Measurements from ENCODE around the gene TTLL6. TPM values are rescaled to one million over a fixed set of nuclear protein-coding genes. Genes with fewer than 3 reads are reported as not detected.
"Not testable (repeated sequence)": the region's sequence is repeated elsewhere in the genome, so short reads cannot be mapped to it uniquely, and the experiment has no call there.

Gene TTLL6
- total and polyA plus RNA-seq, 3 donors from 2014 or later: 18.5 to 70.9 (median 44.3) TPM

DNA sequence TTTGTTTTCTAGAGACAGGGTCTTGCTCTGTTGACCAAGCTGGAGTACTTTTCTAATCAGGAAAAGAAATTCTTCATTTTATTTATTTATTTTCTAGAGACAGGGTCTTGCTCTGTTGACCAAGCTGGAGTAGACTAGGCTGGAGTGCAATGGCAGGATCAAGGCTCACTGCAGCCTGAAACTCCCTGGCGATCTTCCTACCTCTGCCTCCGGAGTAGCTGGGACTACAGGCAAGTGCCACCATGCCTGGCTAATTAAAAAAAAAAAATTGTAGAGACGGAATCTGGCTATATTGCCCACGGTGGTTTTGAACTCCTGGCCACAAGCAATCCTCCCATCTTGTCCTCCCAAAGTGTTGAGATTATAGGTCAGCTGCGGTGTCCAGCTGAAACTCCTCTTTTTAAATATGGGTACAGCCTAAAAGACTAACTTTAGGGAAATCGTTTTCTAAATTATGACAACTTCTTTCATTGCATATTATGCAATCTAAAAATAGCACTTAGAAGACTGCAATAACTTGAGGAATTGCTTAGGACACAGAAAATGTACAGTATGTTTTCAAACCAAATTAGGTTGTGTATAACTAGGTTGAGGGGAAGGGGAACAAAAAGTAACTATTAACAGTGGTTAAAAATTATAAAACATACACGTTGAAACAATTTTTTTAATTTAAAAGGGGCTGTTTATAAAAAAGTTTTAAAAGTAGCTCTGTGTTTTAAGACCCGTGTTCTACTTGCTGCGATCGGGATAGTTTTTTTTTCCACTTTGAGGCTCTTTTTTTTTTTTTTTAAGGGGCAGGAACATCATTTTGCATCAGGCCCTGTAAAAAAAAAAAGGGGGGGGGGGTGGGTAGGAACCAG lies 99.4 kb downstream of the TTLL6 start:
- no peak overlapping the region for H3K27ac ChIP-seq
- TF ChIP-seq, protein P1, sequence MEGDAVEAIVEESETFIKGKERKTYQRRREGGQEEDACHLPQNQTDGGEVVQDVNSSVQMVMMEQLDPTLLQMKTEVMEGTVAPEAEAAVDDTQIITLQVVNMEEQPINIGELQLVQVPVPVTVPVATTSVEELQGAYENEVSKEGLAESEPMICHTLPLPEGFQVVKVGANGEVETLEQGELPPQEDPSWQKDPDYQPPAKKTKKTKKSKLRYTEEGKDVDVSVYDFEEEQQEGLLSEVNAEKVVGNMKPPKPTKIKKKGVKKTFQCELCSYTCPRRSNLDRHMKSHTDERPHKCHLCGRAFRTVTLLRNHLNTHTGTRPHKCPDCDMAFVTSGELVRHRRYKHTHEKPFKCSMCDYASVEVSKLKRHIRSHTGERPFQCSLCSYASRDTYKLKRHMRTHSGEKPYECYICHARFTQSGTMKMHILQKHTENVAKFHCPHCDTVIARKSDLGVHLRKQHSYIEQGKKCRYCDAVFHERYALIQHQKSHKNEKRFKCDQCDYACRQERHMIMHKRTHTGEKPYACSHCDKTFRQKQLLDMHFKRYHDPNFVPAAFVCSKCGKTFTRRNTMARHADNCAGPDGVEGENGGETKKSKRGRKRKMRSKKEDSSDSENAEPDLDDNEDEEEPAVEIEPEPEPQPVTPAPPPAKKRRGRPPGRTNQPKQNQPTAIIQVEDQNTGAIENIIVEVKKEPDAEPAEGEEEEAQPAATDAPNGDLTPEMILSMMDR (IDR thresholded peaks at IDR 0.05): no peak
- no peak for TF ChIP-seq POLR2A (IDR thresholded peaks at IDR 0.05)
- 11 to 13% methylated on average over 10 of the region's 10 CpGs for WGBS, 2 donors
- H3K36me3 ChIP-seq (ENCODE audit: low read depth, missing control alignments): no peaks in the 10 kb centered on the region
- H3K27me3 ChIP-seq: peaks cover 3% of the 10 kb centered on the region
- DNase-seq: no peak
- no peak overlapping the region for H3K4me3 ChIP-seq
- H3K4me1 ChIP-seq: no peaks in the 10 kb centered on the region
- H3K9me3 ChIP-seq: no peaks in the 10 kb centered on the region
- intact Hi-C loops (cut with DNase I; ENCODE audit: low total_unique reads): no loop called here

DNA sequence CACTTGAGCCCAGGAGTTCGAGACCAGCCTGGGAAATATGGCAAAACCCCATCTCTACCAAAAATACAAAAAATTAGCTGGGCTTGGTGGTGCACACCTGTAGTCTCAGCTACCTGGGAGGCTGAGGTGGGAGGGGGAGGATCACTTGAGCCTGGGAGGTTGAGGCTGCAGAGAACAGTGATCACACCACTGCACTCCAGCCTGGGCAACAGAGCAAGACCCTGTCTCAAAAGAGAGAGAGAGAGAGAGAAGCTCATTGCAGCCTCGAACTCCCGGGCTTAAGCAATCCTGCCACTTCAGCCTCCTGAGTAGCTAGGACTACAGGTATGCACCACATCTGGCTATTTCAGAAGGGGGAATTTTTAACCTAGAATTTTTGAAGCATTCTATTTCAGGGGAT lies 100.5 kb downstream of the TTLL6 start:
- H3K4me1 ChIP-seq; H3K4me3 ChIP-seq; H3K27ac ChIP-seq; DNase-seq; H3K9me3 ChIP-seq; H3K36me3 ChIP-seq (ENCODE audit: low read depth, missing control alignments); H3K27me3 ChIP-seq; intact Hi-C loops (cut with DNase I; ENCODE audit: low total_unique reads): not testable (repeated sequence)
- 67 to 81% methylated on average over 3 of the region's 3 CpGs for WGBS, 2 donors

DNA sequence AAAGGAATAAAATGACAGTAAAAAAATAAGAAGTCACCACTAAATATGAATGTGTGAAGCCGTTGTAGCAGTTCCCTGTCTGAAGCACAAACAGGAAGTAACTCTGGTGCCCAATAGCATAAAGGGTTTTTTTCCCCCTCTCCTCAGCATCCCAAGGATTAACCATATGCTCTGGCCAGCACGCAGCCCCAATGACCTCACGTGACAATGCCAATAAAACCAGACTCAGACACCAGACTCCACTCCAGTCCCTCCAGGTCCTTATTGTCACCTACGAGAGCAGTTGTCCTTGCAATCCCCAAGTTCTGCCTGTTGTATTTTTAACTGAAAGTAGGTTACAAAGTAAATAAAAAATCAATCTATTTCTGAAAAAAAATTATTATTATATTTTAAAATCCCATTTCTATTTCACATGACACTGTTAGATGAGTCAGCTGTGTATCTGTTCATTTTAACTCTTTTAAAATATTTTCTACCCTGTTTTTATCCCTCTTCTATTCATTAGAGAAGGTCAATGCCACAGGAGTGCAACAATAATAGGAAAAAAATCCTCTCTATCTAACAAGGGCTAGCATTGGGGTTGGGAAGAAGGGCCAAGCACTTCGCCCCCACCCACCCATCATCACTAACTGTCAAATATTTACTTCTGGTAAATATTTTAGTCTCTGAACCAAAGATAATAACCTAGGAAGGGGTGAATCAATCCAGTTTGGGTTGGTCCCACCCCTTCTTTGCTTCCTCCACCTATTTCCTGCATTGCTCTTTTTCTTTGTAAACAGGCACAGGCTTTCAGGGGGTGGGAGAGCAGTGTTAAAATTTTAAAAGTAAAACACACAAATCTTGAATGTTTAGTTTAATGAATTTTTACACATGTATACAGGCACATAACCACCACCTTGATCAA lies 101.3 kb downstream of the TTLL6 start:
- intact Hi-C loops (cut with DNase I; ENCODE audit: low total_unique reads): no loop called here
- no peak for DNase-seq
- H3K9me3 ChIP-seq: no peaks in the 10 kb centered on the region
- 44% methylated on average over 5 of the region's 5 CpGs for WGBS, 2 donors
- no peaks in the 10 kb centered on the region for H3K4me1 ChIP-seq
- no peak overlapping the region for H3K27ac ChIP-seq
- TF ChIP-seq, protein P1 (IDR thresholded peaks at IDR 0.05): no peak
- no peak overlapping the region for H3K4me3 ChIP-seq
- peaks cover 3% of the 10 kb centered on the region for H3K27me3 ChIP-seq
- no peaks in the 10 kb centered on the region for H3K36me3 ChIP-seq (ENCODE audit: low read depth, missing control alignments)

MicroRNAs within 50 kb of the gene (microRNA counts, 767-probe panel; counts per million panel counts)
- microRNA hsa-miR-3185: 0 to 152 counts per million in 2 donors

Small RNA genes within 50 kb of the gene (microRNA-seq; reads per million reads assigned to microRNA genes)
- gene MIR3185 (ENCODE audit: borderline number of aligned reads in 2 of 2, borderline replicate concordance in 1 of 2): 0 reads per million in 2 donors

Small RNA genes within 50 kb of the gene (small RNA-seq; reads per million reads assigned to genes)
- gene COX6B1P2 (0 reads per million in 2 donors), gene MIR3185 (0 reads per million in 2 donors), gene RF02132 (0 reads per million in 2 donors), gene RF02133 (0 reads per million in 2 donors), gene RN7SL125P (0 reads per million in 2 donors)

Other genes starting within 250 kb of the TTLL6 start
- gene HOXB4, start 238.9 kb downstream of the TTLL6 start, total RNA-seq: 1 to 10 TPM; 1.6 to 1.8 TPM
- gene HOXB4, start 238.9 kb downstream of the TTLL6 start, polyA plus RNA-seq (ENCODE audit: insufficient read depth, low read depth, low replicate concordance): 1.6 TPM
- gene HOXB3, start 227.0 kb downstream of the TTLL6 start, total RNA-seq: 10 to 100 TPM in 1 of 2 donors, 1 to 10 TPM in 1; 9.2 to 10.6 TPM
- 11.4 TPM for gene HOXB3, start 227.0 kb downstream of the TTLL6 start, polyA plus RNA-seq (ENCODE audit: insufficient read depth, low read depth, low replicate concordance)
- gene HOXB5, start 223.4 kb downstream of the TTLL6 start, total RNA-seq: under 1 TPM; 0.50 to 0.71 TPM
- gene HOXB5, start 223.4 kb downstream of the TTLL6 start, polyA plus RNA-seq (ENCODE audit: insufficient read depth, low read depth, low replicate concordance): 1.7 TPM
- gene HOXB6, start 212.2 kb downstream of the TTLL6 start, total RNA-seq: 1 to 10 TPM; 2.0 to 4.3 TPM
- 3.0 TPM for gene HOXB6, start 212.2 kb downstream of the TTLL6 start, polyA plus RNA-seq (ENCODE audit: insufficient read depth, low read depth, low replicate concordance)
- 1 to 10 TPM; 2.8 to 3.2 TPM for gene HOXB7, start 206.2 kb downstream of the TTLL6 start, total RNA-seq
- gene HOXB7, start 206.2 kb downstream of the TTLL6 start, polyA plus RNA-seq (ENCODE audit: insufficient read depth, low read depth, low replicate concordance): 4.4 TPM
- gene HOXB8, start 201.9 kb downstream of the TTLL6 start, total RNA-seq: 1 to 10 TPM; 2.0 to 2.7 TPM
- gene HOXB8, start 201.9 kb downstream of the TTLL6 start, polyA plus RNA-seq (ENCODE audit: insufficient read depth, low read depth, low replicate concordance): 1.2 TPM
- under 1 TPM; 0.31 to 0.94 TPM for gene HOXB9, start 190.9 kb downstream of the TTLL6 start, total RNA-seq
- gene HOXB9, start 190.9 kb downstream of the TTLL6 start, polyA plus RNA-seq (ENCODE audit: insufficient read depth, low read depth, low replicate concordance): 0.76 TPM
- gene PRAC1, start 94.7 kb downstream of the TTLL6 start, total RNA-seq: not detected
- gene PRAC1, start 94.7 kb downstream of the TTLL6 start, polyA plus RNA-seq (ENCODE audit: insufficient read depth, low read depth, low replicate concordance): not detected
- 1 to 10 TPM; 2.6 to 3.2 TPM for gene PRAC2, start 94.0 kb downstream of the TTLL6 start, total RNA-seq
- 0.86 TPM for gene PRAC2, start 94.0 kb downstream of the TTLL6 start, polyA plus RNA-seq (ENCODE audit: insufficient read depth, low read depth, low replicate concordance)
- under 1 TPM in 1 of 2 donors, not detected in 1; 0.24 TPM for gene HOXB13, start 88.5 kb downstream of the TTLL6 start, total RNA-seq
- gene HOXB13, start 88.5 kb downstream of the TTLL6 start, polyA plus RNA-seq (ENCODE audit: insufficient read depth, low read depth, low replicate concordance): not detected
- gene CALCOCO2, start 13.8 kb upstream of the TTLL6 start, total RNA-seq: 100 to 1,000 TPM; 117 to 153 TPM
- gene CALCOCO2, start 13.8 kb upstream of the TTLL6 start, polyA plus RNA-seq (ENCODE audit: insufficient read depth, low read depth, low replicate concordance): 351 TPM
- gene ATP5MC1, start 75.6 kb upstream of the TTLL6 start, total RNA-seq: 10 to 100 TPM; 59.9 to 62.6 TPM
- 124 TPM for gene ATP5MC1, start 75.6 kb upstream of the TTLL6 start, polyA plus RNA-seq (ENCODE audit: insufficient read depth, low read depth, low replicate concordance)
- gene UBE2Z, start 91.2 kb upstream of the TTLL6 start, total RNA-seq: 100 to 1,000 TPM in 1 of 2 donors, 10 to 100 TPM in 1; 82.3 to 107 TPM
- gene UBE2Z, start 91.2 kb upstream of the TTLL6 start, polyA plus RNA-seq (ENCODE audit: insufficient read depth, low read depth, low replicate concordance): 74.6 TPM
- 100 to 1,000 TPM in 1 of 2 donors, 10 to 100 TPM in 1; 71.9 to 100 TPM for gene SNF8, start 127.6 kb upstream of the TTLL6 start, total RNA-seq
- 123 TPM for gene SNF8, start 127.6 kb upstream of the TTLL6 start, polyA plus RNA-seq (ENCODE audit: insufficient read depth, low read depth, low replicate concordance)
- gene GIP, start 151.4 kb upstream of the TTLL6 start, total RNA-seq: 1 to 10 TPM in 1 of 2 donors, not detected in 1; 1.3 TPM
- not detected for gene GIP, start 151.4 kb upstream of the TTLL6 start, polyA plus RNA-seq (ENCODE audit: insufficient read depth, low read depth, low replicate concordance)
- gene IGF2BP1, start 180.2 kb upstream of the TTLL6 start, total RNA-seq: 10 to 100 TPM; 19.3 to 19.9 TPM
- gene IGF2BP1, start 180.2 kb upstream of the TTLL6 start, polyA plus RNA-seq (ENCODE audit: insufficient read depth, low read depth, low replicate concordance): 10.4 TPM

All from testis (tissue), 3 donors.